Adipose tissue (tissue), 3 donors: ENCODE data around the gene DENND4C. TPM values are rescaled to one million over a fixed set of nuclear protein-coding genes. Genes with fewer than 3 reads are reported as not detected.
"Not testable (repeated sequence)": the region's sequence is repeated elsewhere in the genome, so short reads cannot be mapped to it uniquely, and the experiment has no call there.

Source experiments
- H3K27ac ChIP-seq: one replicate; pipeline ENCODE4 v1.5.1; 2013; ENCODE audit warnings: low read depth, low read length
- WGBS, 3 donors: extraction: QIAGEN DNeasy Blood & Tissue Kit; methylation state at CpG; one replicate each; pipeline ENCODE4 v1.1.7; 2013; 5-methylcytosine and 5-hydroxymethylcytosine counted together
- polyA plus RNA-seq, 3 donors: library from polyadenylated mRNA; stranded (reverse); fragments of 200-250 nt; gene quantifications; one replicate each; pipeline ENCODE4 v1.2.3, GENCODE V29; 2013
- donor health status: healthy with polysubstance abuse.
- donor health status: Bipolar disorder and iron deficiency.
- donor health status: healthy.

DENND4C gene
- polyA plus RNA-seq, 3 donors, result 9.5 to 18.2 (median 15.7) TPM

DNA sequence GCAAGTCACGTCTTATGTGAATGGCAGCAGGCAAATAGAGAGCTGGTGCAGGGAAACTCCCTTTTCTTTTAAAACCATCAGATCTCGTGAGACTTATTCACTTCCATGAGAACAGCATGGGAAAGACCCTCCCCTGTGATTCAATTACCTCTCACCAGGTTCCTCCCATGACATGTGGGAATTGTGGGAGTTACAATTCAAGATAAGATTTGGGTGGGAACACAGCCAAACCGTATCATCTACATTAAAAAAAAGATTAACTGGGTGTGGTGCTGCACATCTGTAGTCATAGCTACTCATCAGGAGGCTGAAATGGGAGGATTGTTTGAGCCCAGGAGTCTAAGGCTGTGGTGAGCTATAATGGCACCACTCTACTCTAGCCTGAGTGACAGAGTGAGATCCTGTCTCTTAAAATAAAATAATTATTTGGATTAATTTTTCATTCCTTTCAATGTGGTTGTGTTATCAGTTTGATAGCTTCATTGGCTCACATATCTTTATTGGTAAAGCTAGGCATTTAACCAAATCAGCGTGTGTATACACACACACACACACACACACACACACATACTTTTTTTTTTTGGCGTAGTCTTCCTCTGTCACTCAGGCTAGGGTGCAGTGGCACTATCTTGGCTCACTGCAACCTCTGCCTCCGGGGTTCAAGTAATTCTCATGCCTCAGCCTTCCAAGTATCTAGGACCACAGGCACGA lies 21.8 kb downstream of the DENND4C start:
- no peak overlapping the region for H3K27ac ChIP-seq
- 65 to 73% (median 67%) methylated on average over 7 of the region's 7 CpGs for WGBS, 3 donors

DNA sequence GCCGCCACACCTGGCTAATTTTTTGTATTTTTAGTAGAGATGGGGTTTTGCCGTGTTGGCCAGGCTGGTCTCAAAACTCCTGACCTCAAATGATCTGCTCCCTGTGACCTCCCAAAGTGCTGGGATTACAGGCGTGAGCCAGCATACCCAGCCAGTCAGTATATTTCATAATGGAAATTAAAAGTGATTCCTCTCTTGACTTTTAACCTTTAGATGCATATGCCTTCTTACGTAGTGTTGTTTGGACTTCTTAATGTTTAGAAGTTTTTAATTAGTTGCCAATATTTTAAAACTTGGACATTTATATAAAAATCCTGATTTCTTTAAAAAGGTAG lies 22.4 kb downstream of the DENND4C start:
- WGBS, 3 donors, result 70 to 79% (median 70%) methylated on average over 4 of the region's 4 CpGs

DNA sequence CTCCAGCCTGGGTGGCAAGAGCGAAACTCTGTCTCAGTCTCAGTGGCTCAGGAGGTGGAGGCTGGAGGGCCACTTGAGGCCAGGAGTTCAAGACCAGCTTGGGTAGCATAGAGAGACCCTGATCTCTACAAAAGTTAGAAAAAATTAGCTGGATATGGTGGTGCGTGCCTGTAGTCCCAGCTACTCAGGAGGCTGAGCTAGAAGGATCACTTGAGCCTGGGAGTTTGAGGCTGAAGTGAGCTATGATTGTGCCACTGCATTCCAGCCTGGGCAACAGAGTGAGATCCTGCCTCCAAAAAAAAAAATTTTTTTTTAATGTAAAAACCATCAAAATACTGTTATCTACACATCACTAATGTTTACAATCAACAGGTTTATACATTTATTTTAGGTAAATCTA lies 24.6 kb downstream of the DENND4C start:
- H3K27ac ChIP-seq, result no peak overlapping the region
- 94 to 100% (median 96%) methylated on average over 2 of the region's 2 CpGs for whole genome bisulfite sequencing, 3 donors

More for the DNA sequence above, 22.4 kb downstream of the DENND4C start:
- H3K27ac ChIP-seq, result no peak overlapping the region

DNA sequence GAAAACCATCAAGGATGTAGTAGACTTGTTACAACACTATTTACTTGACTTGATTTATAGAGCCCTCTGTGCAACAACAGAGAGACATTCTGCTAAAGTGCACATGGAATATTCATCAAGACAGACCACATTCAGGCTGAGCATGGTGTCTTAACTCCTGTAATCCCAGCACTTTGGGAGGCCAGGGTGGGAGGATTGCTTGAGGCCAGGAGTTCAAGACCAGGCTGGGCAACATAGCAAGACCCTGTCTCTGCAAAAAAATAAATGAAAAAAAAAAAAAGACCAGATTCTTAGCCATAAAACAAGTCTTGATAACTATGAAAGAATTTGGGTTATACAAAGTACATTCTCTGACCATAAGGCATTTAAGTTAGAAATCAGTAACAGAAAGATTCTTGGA lies 25.3 kb downstream of the DENND4C start:
- no peak overlapping the region for H3K27ac ChIP-seq

DNA sequence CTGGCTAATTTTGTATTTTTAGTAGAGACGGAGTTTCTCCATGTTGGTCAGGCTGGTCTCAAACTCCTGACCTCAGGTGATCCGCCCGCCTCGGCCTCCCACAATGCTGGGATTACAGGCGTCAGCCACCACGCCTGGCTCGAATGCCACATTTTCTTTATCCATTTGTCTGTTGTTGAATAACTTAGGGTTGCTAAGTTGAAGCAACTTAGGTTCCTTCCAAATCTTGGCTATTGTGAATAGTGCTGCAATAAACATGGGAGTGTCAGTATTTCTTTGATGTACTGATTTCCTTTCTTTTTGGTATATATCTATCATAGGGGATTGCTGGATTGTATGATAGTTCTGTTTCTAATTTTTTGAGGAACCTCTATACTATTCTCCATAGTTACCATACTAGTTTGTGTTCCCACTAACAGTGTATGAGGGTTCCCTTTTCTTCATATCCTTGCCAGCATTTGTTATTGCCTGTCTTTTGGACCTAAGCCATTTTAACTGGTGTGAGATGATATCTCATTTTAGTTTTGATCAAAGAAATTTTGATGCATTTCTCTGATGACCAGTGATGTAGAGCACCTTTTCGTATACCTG lies 29.3 kb downstream of the DENND4C start:
- H3K27ac ChIP-seq, result not testable (repeated sequence)
- WGBS, 3 donors, result 97% methylated on average over 8 of the region's 8 CpGs

DNA sequence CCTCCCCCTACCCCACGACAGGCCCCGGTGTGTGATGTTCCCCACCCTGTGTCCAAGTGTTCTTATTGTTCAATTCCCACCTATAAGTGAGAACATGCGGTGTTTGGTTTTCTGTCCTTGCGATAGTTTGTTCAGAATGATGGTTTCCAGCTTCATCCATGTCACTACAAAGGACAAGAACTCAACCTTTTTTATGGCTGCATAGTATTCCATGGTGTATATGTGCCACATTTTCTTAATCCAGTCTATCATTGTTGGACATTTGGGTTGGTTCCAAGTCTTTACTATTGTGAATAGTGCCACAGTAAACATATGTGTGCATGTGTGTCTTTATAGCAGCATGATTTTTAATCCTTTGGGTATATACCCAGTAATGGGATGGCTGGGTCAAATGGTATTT lies 35.1 kb downstream of the DENND4C start:
- 97 to 98% (median 97%) methylated on average over 4 of the region's 4 CpGs for WGBS, 3 donors

DNA sequence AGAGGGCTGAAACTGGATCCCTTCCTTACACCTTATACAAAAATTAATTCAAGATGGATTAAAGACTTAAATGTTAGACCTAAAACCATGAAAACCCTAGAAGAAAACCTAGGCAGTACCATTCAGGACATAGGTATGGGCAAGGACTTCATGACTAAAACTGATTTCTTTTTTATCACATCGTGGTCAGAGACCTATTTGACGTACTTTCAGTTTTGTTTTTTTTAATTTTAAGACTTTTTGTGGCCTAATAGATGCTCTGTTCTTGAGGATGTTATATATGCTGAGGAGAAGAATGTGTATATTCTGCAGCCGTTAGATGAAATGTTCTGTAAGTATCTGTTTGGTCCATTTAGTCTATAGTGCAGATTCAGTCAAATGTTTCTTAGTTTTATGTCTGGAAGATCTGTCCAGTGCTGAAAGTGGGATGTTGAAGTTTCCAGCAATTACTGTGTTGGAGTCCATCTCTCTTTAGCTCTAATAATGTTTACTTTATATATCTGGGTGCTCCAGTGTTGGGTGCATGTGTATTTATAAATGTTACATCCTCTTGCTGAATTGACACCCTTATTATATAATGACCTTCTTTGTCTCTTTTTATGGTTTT lies 36.4 kb downstream of the DENND4C start:
- H3K27ac ChIP-seq, result not testable (repeated sequence)
- WGBS, 3 donors, result 79 to 82% (median 79%) methylated on average over 3 of the region's 3 CpGs

More for the DNA sequence above, 35.1 kb downstream of the DENND4C start:
- not testable (repeated sequence) for H3K27ac ChIP-seq

DNA sequence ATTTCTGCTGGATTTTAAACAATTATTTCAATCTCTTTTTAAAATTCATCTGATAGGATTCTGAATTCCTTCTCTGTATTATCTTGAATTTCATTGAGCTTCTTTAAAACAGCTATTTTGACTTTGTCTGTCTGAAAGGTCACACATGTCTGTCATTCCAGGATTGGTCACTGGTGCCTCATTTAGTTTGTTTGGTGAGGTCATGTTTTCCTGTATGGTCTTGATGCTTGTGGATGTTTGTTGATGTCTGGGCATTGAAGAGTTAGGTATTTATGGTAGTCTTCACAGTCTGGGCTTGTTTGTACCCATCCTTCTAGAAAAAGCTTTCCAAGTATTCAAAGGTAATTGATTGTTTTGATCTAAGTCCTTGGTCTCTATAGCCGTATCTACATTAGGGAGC lies 39.1 kb downstream of the DENND4C start:
- H3K27ac ChIP-seq, result no peak overlapping the region
- WGBS, 3 donors, result 92 to 100% (median 93%) methylated on average over 1 of the region's 1 CpG

DNA sequence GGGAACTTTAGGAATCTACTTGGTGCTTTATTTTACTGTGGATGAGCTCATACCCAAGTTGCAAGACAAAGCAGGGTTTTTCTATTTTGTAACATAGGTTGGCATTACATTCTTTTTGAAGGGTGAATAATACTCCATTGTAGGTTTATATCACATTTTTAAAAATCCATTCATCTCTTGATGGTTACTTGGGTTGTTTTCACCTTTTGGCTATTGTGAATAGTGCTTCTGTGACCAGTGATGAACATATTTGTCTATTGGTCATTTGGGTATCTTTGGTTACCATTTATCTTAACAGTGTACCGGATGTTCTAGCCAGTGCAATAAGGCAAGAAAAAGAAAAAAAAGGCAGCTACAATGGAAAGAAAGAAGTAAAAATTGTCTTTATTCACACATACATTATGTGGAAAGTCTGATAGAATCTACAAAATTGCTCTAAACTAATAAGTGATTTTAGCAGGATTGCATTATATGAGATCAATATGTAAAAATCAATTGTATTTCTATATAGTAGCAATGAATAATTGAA lies 40.0 kb downstream of the DENND4C start:
- 96 to 100% (median 98%) methylated on average over 1 of the region's 1 CpG for WGBS, 3 donors
- H3K27ac ChIP-seq, result no peak overlapping the region

DNA sequence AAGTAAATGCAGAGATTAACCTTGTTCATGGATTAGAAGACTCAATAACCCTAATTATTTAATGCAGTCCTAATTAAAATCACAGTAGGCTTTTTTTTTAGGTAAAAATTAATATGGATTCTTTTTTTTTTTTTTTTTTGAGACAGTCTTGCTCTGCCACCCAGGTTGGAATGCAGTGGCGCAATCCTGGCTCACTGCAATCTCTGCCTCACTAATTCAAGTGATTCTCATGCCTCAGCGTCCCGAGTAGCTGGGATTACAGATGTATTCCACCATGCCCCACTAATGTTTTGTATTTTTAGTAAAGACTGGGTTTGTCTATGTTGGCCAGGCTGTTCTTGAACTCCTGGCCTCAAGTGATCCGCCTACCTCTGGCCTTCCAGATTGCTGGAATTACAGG lies 40.6 kb downstream of the DENND4C start:
- WGBS, 3 donors, result 91 to 98% (median 97%) methylated on average over 4 of the region's 4 CpGs
- H3K27ac ChIP-seq, result no peak overlapping the region

DNA sequence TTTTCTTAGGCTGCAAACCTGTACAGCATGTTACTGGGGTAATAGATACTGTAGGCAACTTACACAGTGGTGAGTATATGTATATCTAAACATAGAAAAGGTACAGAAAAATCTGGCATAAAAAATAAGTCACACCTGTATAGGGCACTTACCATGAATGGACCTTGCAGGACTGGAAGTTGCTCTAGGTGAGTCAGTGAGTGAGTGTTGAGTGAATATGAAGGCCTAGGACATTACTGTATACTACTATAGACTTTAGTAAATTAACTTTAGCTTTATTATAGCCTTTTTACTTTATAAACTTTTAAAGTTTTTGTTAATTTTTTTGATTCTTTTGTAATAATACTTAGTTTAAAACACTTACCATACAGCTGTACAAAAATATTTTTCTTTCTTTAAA lies 51.3 kb downstream of the DENND4C start:
- no peak overlapping the region for H3K27ac ChIP-seq

DNA sequence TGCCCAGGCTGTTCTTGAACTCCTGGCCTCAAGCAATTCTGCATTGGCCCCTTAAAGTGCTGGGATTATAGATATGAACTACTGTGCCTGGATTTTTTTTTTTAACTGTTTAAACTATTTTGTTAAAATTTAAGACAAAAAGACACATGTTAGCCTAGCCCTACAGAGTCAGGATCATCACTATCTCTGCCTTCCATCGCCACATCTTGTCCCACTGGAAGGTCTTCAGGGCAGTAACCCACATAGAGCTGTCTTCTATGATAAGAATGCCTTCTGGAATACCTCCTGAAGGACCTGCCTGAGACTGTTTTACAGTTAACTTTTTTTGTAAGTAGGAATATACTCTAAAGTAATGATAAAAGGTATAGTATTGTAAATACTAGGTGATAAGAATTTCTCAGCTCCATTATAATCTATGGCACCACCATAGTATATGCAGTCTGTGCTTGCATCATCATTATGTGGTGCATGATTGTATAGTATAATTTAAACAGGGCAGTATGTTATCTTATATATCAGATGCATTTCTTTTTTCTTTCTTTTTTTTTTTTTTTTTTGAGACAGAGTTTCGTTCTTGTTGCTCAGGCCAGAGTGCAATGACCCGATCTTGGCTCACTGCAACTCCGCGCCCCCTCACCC lies 52.7 kb downstream of the DENND4C start:
- 87 to 99% (median 97%) methylated on average over 5 of the region's 5 CpGs for WGBS, 3 donors
- no peak overlapping the region for H3K27ac ChIP-seq

DNA sequence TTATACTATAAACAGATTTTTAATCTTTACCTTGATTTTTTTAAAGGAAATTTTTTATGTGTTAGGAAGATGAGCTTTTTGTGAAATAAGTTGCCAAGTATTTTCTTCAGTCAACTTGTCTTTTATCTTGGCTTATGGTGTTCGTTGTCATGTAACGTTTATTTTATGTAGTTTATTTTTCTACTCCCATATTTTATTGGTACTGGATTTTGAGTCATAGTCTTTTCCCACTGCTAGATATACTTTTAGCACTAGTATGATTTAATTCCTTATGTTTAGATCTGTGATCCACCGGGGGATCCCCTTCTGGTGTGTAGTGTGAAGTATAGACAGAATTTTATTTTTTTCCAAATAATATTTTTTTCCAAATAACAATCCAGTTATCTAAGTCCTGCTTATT lies 54.2 kb downstream of the DENND4C start:
- 61 to 76% (median 69%) methylated on average over 3 of the region's 3 CpGs for WGBS, 3 donors
- H3K27ac ChIP-seq, result no peak overlapping the region

DNA sequence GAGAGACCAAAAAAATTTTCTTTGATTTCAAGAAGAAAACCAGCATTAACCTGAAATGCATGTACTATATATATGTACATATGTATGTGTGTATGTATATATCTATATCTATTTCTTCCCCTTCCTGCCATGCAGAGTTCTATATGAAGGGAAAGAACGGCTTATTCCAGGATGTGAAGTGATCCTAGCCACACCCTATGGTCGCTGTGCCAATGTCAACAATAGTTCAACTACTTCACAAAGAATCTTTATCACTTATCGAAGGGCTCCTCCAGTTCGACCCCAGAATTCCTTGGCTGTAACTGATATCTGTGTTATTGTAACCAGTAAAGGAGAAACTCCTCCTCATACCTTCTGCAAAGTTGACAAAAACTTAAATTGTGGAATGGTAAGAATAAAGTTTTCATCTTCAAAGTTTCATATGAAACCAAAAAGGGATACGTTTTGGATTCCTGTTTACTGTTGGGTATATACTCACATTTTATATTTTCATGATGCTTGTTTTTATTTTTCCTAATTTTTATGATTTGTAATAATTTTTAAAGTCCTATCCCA lies 56.2 kb downstream of the DENND4C start:
- 24 to 51% (median 47%) methylated on average over 5 of the region's 5 CpGs for WGBS, 3 donors
- H3K27ac ChIP-seq, result no peak overlapping the region

DNA sequence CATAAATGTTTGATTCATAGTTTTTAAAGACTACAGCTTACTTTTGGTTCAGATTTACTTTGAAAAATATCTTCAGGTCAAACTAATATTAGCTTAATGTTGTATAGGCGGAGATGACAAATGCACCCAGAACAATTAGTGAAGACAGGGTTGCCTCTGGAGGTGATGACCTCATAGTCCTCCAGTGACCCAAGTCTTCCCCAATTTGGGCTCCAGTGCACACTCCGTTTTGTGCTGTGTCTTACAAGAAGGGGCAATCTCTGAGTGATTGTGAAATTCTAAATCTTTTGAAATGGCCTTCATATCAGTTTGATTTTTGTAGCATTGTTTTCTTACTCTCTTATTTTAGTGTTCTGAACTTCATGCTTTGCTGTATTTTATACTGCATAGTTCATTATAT lies 57.6 kb downstream of the DENND4C start:
- no peak overlapping the region for H3K27ac ChIP-seq
- 64 to 88% (median 78%) methylated on average over 2 of the region's 2 CpGs for whole genome bisulfite sequencing, 3 donors

DNA sequence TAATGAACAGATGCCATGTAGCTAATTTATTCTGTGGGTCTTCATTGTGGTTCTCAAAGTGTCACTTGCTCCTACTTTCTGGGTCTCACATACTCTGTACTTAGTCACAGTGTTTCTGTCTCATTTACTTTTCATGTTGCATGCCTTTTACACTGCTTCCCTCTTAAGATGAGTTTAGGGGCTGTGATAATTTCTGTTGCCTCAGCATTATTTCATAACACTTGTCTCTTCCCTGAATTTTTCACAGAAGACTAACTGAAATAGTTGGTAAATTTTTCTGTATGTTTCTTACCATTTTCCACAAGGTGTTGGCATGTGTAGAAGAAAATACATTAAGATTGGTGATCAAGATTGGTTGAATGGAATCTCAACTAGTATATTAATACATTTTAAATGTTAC lies 59.6 kb downstream of the DENND4C start:
- no peak overlapping the region for H3K27ac ChIP-seq

DNA sequence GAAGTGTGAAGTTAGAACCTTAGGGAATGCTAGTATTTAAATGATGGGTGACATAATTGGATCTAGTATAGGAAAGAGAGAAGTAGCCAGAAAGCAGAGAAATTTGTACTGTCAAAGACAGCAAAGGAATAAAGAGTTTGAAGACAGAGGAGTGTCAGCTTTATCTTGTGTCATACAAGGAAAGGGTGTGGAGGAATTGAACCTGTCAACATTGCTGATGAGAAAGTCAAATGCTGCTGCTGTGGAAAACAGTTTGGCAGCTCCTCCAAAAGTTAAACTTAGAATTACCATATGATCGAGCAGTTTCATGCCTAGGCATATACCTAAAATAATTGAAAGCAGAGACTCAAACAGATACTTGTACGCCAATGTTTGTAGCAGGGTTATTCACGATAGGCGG lies 63.7 kb downstream of the DENND4C start:
- H3K27ac ChIP-seq, result no peak overlapping the region
- 95 to 97% (median 96%) methylated on average over 4 of the region's 4 CpGs for WGBS, 3 donors

DNA sequence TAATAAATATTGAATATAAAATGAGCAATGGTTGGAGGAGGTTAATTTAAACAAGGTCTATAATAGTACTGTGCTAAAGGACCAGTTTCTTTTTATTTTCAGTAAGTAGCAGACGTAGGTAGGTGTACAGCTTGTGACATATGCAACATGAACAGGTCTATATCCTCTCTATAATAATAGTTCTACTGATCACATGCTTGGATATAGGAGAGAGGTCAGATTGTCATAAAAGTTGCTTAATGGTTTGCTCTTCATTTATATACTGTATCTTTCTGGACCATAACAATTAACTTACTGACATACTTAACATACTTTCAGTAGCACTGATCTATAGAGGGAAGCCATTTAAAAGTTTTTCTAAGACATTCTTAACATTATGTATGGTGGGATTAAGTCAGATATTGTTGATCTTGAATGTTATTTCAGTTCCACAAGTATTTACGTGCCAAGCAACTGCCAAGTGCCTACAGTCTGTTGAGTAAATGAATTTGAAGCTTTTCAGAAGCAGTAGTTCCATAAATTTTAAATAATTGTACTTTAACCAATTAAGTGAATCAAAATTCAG lies 68.0 kb downstream of the DENND4C start:
- no peak overlapping the region for H3K27ac ChIP-seq
- WGBS, 3 donors, result 92 to 95% (median 94%) methylated on average over 2 of the region's 2 CpGs

DNA sequence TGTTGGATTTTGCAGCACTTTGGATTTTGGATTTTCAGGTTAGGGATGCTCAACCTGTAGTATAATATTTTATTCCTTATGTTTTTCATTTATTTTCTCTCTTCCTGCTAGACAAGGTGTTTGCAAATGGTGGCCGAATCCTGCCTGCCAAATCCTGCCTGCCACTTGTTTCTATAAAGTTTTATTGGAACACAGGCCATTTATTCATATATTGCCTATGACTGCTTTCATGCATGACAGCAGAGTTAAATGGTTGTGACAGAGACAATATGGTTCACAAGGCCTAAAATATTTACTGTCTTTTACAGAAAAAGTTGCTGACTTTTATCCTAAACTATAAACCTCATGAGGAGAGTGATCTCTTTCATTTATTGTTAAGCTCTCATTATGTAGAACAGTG lies 72.7 kb downstream of the DENND4C start:
- WGBS, 3 donors, result 94 to 100% (median 100%) methylated on average over 1 of the region's 1 CpG
- no peak overlapping the region for H3K27ac ChIP-seq
